Thymus (tissue), 11 donors: Measurements from ENCODE around the gene HOXC10. TPM values are rescaled to one million over a fixed set of nuclear protein-coding genes. Genes with fewer than 3 reads are reported as not detected.

Experiments
- DNase-seq, 9 donors: peaks; one replicate each; pipeline ENCODE4 v3.0.0-alpha.2; 2013; ENCODE audit warnings: low spot score in 9 of 9, low read depth in 6 of 9, missing footprints in 1 of 9
- H3K27ac ChIP-seq, 2 donors: one replicate each; pipeline ENCODE4 v1.5.1; 2013; ENCODE audit warnings: control low read depth in 1 of 2, low read depth in 1 of 2, low read length in 1 of 2, mild to moderate bottlenecking in 1 of 2, moderate library complexity in 1 of 2
- H3K27me3 ChIP-seq, 2 donors: one replicate each; pipeline ENCODE4 v1.5.1; 2013; ENCODE audit warnings: low read length in 1 of 2; ENCODE audit not compliant: control insufficient read depth in 2 of 2, insufficient read depth in 1 of 2
- H3K36me3 ChIP-seq, 2 donors: one replicate each; pipeline ENCODE4 v1.5.1; 2013; ENCODE audit warnings: low read length in 1 of 2, mild to moderate bottlenecking in 1 of 2, moderate library complexity in 1 of 2; ENCODE audit not compliant: control insufficient read depth in 2 of 2, insufficient read depth in 2 of 2
- H3K4me1 ChIP-seq, 2 donors: one replicate each; pipeline ENCODE4 v1.5.1; 2013; ENCODE audit warnings: low read length in 2 of 2; ENCODE audit not compliant: control insufficient read depth in 2 of 2, insufficient read depth in 2 of 2
- H3K4me3 ChIP-seq, 2 donors: one replicate each; pipeline ENCODE4 v1.5.1; 2013; ENCODE audit warnings: low read length in 2 of 2, control low read depth in 1 of 2, mild to moderate bottlenecking in 1 of 2
- H3K9me3 ChIP-seq, 2 donors: one replicate each; pipeline ENCODE4 v1.5.1; 2013; ENCODE audit warnings: low read length in 1 of 2, mild to moderate bottlenecking in 1 of 2; ENCODE audit not compliant: control insufficient read depth in 2 of 2, insufficient read depth in 1 of 2
- WGBS: extraction: QIAGEN DNeasy Blood & Tissue Kit; methylation state at CpG from one replicate; pipeline ENCODE4 v1.1.7; 2013; 5-methylcytosine and 5-hydroxymethylcytosine counted together
- polyA plus RNA-seq: library from polyadenylated mRNA; stranded (reverse); fragments of 200-250 nt; gene quantifications from one replicate; pipeline ENCODE4 v1.2.3, GENCODE V29; 2013
- total RNA-seq: library from RNA; stranded (reverse); fragments of 120-200 nt; gene quantifications from one replicate; pipeline ENCODE4 v1.2.4, GENCODE V29; 2013
- donor health status: healthy.

The HOXC10 gene
- total and polyA plus RNA-seq, 2 donors, result 0.14 TPM; not detected in 1

DNA sequence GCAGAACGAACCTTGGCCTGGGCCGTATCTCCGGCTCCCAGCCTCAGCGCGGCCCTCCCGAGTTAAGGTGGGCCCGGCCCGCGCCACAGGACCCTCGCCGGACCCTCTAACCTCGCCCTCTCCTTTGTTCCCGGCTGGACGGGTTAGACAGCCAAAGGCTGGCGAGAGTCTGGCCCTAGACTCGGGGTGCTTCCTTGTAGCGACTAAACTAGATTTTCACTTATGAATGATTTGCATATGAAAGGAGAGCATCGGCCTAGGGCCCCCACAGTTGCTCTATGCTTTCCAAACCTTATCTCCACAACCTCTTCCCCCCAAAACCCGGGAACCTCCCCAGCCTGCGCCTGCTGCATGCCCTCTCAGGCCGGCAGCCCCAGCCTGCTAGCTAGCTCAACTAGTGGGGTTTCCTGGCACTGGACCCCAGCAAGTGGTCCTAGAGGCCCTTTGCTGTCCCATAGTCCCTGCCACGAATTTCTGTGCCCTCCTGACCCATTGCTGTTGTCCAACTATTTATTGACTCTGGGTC lies 49.9 kb downstream of the HOXC10 start:
- H3K4me3 ChIP-seq, result no peak overlapping the region
- 34% methylated on average over 22 of the region's 22 CpGs for WGBS
- no peaks in the 10 kb centered on the region for H3K4me1 ChIP-seq

DNA sequence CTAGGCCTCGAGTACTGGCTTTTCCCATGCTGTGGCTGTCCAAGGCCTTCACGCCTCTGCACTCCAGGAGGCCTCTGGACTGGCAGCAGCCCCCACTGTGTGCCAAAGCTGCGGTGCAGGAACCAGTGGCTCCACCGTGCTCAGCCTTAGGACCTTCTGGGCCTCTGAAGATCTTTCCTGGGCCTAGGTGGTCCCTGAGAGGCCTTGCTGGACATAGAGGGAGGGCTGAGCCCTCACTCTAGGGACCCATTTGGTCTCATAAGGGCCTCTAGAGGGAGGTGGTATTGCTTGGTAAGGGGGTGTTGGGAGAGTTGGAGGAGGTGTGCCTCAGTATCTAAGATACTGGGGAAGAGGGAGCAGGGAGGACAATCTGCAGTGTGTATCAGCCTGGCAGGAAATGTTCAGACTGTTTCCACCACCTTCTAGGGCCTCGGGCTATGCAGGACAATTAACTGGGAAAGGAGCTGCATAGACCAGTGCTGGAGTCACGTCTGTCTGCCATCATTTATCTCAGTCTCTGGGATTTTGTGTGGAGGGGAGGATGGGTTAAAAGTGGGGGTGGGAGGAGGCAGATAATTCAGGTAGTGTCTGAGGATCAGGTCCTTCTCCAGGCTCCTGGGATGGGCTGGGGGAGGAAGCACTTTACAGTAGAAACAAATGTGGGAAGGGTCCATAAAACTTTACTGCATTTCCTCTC lies 50.8 kb downstream of the HOXC10 start:
- H3K4me3 ChIP-seq, result no peak overlapping the region
- no peak overlapping the region for H3K27ac ChIP-seq
- peaks cover 10 to 13% of the 10 kb centered on the region in 2 donors for H3K9me3 ChIP-seq
- 82% methylated on average over 6 of the region's 6 CpGs for WGBS
- no peaks in the 10 kb centered on the region for H3K4me1 ChIP-seq
- DNase-seq, result no peak
- H3K36me3 ChIP-seq, result peaks cover 0 to 3% of the 10 kb centered on the region in 2 donors
- peaks cover 95 to 100% of the 10 kb centered on the region in 2 donors for H3K27me3 ChIP-seq

More for the DNA sequence above, 49.9 kb downstream of the HOXC10 start:
- peaks cover 0 to 3% of the 10 kb centered on the region in 2 donors for H3K36me3 ChIP-seq
- peaks cover 93 to 100% of the 10 kb centered on the region in 2 donors for H3K27me3 ChIP-seq
- H3K9me3 ChIP-seq, result peaks cover 10 to 13% of the 10 kb centered on the region in 2 donors
- no peak overlapping the region for H3K27ac ChIP-seq
- no peak for DNase-seq

DNA sequence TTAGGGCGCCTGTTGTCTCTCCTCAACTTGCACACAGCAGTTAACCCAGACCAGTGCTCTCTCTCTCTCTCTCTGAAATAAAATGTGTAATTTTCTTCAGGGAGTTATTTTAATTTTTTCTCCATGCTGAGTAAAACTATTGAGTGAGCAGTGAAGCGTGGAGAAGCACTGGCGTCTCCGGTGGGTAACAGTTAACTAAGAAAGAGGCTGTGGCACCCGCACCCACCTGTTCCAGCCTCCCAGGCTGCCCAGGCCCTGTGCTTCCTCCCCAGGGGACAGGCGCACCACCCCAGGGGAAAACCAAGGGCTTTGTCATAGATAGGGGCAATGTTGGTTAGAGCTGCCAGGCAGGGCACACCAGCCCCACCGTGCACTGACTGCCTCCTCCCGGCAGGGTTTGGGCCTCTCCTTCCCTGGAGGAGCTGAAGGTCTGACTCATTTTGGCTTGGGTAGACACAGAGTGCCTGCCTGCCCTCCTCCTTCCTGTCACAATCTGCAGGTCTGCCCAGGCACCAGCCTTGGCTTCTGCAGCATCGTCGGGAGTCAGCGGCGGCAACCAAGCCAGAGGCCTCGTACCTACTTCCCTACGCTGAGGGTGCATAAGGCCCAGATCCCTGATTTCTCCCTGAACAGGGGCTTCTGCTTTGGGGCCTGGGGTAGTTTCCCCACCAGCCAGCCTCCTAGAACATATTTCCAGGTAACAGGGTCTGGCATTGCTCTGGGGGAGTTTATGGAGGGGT lies 51.8 kb downstream of the HOXC10 start:
- no peak overlapping the region for H3K4me3 ChIP-seq
- WGBS, result 62% methylated on average over 14 of the region's 14 CpGs
- peaks cover 89 to 100% of the 10 kb centered on the region in 2 donors for H3K27me3 ChIP-seq
- no peaks in the 10 kb centered on the region for H3K4me1 ChIP-seq
- peaks cover 0 to 3% of the 10 kb centered on the region in 2 donors for H3K36me3 ChIP-seq
- DNase-seq, result no peak
- H3K9me3 ChIP-seq, result peaks cover 10 to 13% of the 10 kb centered on the region in 2 donors
- no peak overlapping the region for H3K27ac ChIP-seq

DNA sequence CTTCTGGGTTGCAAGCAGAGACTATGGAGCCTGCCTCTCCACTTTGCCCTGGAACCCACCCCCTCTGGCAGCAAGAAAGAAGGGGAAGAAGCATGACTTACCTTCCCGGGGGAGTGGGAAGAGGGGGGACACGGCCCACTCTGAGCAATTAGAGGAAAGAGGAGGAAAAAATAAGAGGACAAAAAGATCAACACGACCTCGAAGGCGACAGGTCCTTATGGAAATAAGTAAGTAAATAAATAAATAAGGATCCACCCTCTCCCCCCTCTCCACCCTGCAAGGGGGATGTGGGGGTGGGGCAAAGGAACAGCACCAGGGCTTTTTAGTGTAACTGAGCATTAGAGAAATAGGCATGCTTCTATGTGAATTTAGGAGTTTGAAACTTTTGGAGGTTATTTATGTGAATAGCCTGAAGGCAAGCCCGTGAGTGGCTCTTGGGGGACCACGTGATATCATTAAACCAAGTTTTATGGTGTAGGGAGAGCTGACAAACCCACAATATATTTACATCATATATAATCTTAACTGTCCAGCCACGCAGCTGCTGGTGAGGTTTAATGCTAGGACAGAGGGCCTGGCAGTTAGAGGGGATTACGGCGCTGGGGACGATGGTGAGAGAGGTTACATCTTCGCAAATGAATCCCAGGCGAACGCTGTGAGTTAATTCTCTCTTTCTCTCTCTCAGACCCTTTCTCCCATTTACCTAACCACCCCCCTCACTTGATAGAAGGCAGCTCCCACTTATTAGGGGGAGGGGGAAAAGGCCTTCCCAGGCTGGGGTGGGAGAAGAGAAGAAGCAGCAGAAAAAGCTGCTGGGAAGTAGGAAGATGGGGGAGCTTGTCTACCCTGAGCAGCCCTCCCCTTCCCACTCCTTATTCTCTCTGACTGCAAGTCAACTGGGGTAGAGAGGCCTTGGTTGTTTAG lies 52.7 kb downstream of the HOXC10 start:
- Histone ChIP-seq H3K27ac (no peak overlapping the region), H3K4me1 (no peaks in the 10 kb centered on the region), H3K4me3 (no peak overlapping the region), H3K9me3 (peaks cover 7 to 11% of the 10 kb centered on the region in 2 donors), H3K36me3 (no peaks in the 10 kb centered on the region), H3K27me3 (peaks cover 84 to 99% of the 10 kb centered on the region in 2 donors)
- 46% methylated on average over 14 of the region's 14 CpGs for WGBS
- no peak for DNase-seq

DNA sequence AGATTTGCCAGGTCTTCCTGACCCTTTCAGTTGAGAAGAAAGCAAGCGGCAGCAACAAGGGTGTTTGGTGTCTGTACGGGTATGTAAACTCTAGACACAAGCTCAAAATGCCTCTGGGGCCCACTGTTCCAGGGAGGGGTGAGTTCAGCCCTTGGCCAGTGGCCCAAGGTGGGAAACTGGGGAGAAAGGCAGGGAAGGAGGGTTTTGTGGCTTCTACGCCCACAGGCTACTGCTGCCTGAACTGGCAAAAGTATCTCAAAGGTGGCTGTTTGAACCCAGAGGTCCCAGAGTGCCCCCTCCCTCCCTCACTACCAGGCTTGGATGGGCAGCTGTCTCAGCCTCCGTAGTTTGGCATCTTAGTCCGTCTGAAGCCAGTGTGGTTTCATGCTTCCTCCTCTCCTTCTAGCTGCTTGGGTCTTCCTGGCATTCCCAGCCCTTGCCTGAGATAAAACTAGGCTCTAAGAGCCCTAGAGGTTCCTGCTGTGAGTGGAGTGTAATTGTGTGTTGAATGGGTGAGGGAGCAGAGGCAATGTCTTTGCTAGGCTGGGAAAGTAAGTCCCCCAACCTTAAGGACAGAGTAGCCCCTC lies 53.4 kb downstream of the HOXC10 start:
- Histone ChIP-seq H3K27me3 (peaks cover 80 to 99% of the 10 kb centered on the region in 2 donors), H3K27ac (no peak overlapping the region), H3K4me1 (no peaks in the 10 kb centered on the region), H3K36me3 (no peaks in the 10 kb centered on the region), H3K4me3 (no peak overlapping the region), H3K9me3 (peaks cover 0 to 3% of the 10 kb centered on the region in 2 donors)
- DNase-seq, result no peak
- 66% methylated on average over 5 of the region's 5 CpGs for WGBS

DNA sequence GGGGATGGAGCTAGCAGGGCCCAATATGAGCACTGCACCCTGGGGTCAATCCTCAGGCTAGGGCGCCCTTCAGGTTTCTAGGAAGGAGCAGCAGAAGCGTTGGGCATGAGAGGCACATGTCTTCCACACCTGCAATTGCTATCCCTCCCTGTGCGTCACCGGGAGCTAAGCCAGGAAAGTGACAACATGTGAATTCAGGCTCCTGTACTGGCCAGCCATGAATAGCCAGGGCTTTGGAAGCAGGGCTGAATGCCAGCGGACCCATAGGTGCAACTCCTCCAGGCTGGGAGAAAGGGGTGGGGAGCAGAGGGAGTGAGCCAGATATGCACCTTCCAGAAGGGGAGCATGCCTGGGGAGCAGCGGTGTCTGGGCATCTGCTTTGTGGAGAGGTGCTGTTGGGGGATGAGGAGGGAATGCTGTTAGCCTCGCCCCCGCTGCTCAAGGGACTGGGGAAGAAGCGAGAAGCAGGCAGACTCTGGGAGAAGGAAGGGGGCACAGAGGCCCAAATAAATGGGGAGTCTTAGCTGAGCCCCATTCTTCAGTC lies 54.0 kb downstream of the HOXC10 start:
- no peak overlapping the region for H3K4me3 ChIP-seq
- H3K4me1 ChIP-seq, result no peaks in the 10 kb centered on the region
- peaks cover 74 to 99% of the 10 kb centered on the region in 2 donors for H3K27me3 ChIP-seq
- no peak overlapping the region for H3K27ac ChIP-seq
- WGBS, result 56% methylated on average over 9 of the region's 9 CpGs
- no peak for DNase-seq
- peaks cover 0 to 3% of the 10 kb centered on the region in 2 donors for H3K9me3 ChIP-seq
- no peaks in the 10 kb centered on the region for H3K36me3 ChIP-seq

DNA sequence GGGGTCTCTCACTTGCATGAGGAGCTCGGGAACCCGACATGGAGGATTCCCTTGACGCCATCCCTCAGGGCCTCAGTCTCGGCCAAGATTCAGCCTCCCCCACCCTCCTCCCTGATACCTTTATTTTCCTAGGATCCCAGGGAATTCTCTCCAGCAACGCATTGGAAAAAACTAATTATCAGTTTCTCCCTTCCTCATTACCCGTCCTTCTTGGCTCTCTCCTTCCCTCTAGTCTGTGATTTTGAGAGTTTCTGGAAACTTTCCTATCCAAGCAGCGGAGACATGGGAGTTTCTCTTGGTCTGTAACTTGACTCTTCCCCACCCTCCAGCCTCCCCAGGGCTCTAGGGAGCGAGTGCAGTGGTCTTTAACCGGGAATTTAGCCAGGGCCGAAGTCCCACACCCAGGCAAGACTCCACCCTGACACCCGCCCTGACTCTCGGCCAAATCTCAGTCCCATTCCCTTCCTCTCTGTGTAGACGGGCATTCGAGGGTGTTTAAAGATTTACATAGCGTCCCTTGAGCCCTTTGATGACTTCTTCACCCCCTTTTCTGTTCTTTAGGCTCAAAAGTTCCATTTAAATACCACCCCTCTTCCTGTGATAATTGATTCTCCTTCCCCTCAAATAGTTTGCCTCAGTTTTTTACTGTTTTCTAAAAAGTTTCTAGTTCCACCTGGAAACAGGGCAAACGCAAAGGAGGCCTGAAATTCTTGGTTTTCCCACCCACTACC lies 54.6 kb downstream of the HOXC10 start:
- H3K4me1 ChIP-seq, result no peaks in the 10 kb centered on the region
- H3K27ac ChIP-seq, result no peak overlapping the region
- no peak for DNase-seq
- peaks cover 72 to 99% of the 10 kb centered on the region in 2 donors for H3K27me3 ChIP-seq
- no peak overlapping the region for H3K4me3 ChIP-seq
- peaks cover 0 to 3% of the 10 kb centered on the region in 2 donors for H3K9me3 ChIP-seq
- whole genome bisulfite sequencing, result 31% methylated on average over 16 of the region's 16 CpGs
- H3K36me3 ChIP-seq, result no peaks in the 10 kb centered on the region
